GM04503 (cell line): ENCODE results near the gene NUP210L.
"Not testable (repeated sequence)": the region's sequence is repeated elsewhere in the genome, so short reads cannot be mapped to it uniquely, and the experiment has no call there.

Experiments
- DNase-seq: peaks from one replicate; pipeline ENCODE4 v3.0.0-alpha.2; 2012; ENCODE audit warnings: low read depth

The NUP210L gene

GRCh38 chr1:154170547-154171222 lies 15.8 kb upstream of the NUP210L start:
- no peak for DNase-seq

- no peak for DNase-seq
Observed at GRCh38 chr1:154167461-154167860, 12.6 kb upstream of the NUP210L start.

- no peak for DNase-seq
Observed at GRCh38 chr1:154166207-154166606, 11.3 kb upstream of the NUP210L start.

- no peak for DNase-seq
Observed at GRCh38 chr1:154159554-154159953, 4.7 kb upstream of the NUP210L start.

GRCh38 chr1:154158307-154159125 lies 3.6 kb upstream of the NUP210L start:
- no peak for DNase-seq

GRCh38 chr1:154157520-154158306 lies 2.8 kb upstream of the NUP210L start:
- no peak for DNase-seq

- DNase-seq: no peak
Observed at GRCh38 chr1:154155251-154155650, 378 bp upstream of the NUP210L start.

- DNase-seq: no peak
Observed at GRCh38 chr1:154154053-154154452, 820 bp downstream of the NUP210L start.

GRCh38 chr1:154151311-154151710 lies 3.6 kb downstream of the NUP210L start:
- no peak for DNase-seq

- DNase-seq: no peak
Observed at GRCh38 chr1:154148807-154149206, 6.1 kb downstream of the NUP210L start.

- not testable (repeated sequence) for DNase-seq
Observed at GRCh38 chr1:154147505-154147904, 7.4 kb downstream of the NUP210L start.

GRCh38 chr1:154145986-154146385 lies 8.9 kb downstream of the NUP210L start:
- DNase-seq: no peak

GRCh38 chr1:154142358-154142757 lies 12.5 kb downstream of the NUP210L start:
- DNase-seq: no peak

GRCh38 chr1:154141240-154141639 lies 13.6 kb downstream of the NUP210L start:
- no peak for DNase-seq

GRCh38 chr1:154137888-154138287 lies 17.0 kb downstream of the NUP210L start:
- DNase-seq: no peak

GRCh38 chr1:154133256-154133655 lies 21.6 kb downstream of the NUP210L start:
- DNase-seq: no peak

GRCh38 chr1:154129391-154129970 lies 25.4 kb downstream of the NUP210L start:
- DNase-seq: no peak

- not testable (repeated sequence) for DNase-seq
Observed at GRCh38 chr1:154123205-154123604, 31.7 kb downstream of the NUP210L start.

- DNase-seq: no peak
Observed at GRCh38 chr1:154117642-154118041, 37.2 kb downstream of the NUP210L start.

GRCh38 chr1:154115180-154115579 lies 39.7 kb downstream of the NUP210L start:
- DNase-seq: no peak

- DNase-seq: no peak
Observed at GRCh38 chr1:154104433-154105082, 50.3 kb downstream of the NUP210L start.

GRCh38 chr1:154100141-154100540 lies 54.7 kb downstream of the NUP210L start:
- not testable (repeated sequence) for DNase-seq
